HepG2 (cell line): ENCODE results near the gene OTOP1. TPM values are rescaled to one million over a fixed set of nuclear protein-coding genes. Genes with fewer than 3 reads are reported as not detected.

Source experiments
- BCLAF1 ChIP-seq: fragments of 450-650 bp; IDR thresholded peaks from 2 replicates; pipeline ENCODE4 v1.6.1; 2017; ENCODE audit warnings: mild to moderate bottlenecking
- HHEX ChIP-seq: IDR thresholded peaks from 2 replicates; pipeline ENCODE4 v1.6.1; 2016; ENCODE audit warnings: control low read depth
- JUNB ChIP-seq: sonication (generic); formaldehyde crosslinking; IDR thresholded peaks from 2 replicates; pipeline ENCODE4 v1.8.0; 2022; ENCODE audit warnings: missing genetic modification reagents, mild to moderate bottlenecking, borderline replicate concordance
- KLF11 ChIP-seq: IDR thresholded peaks from 2 replicates; pipeline ENCODE4 v1.6.1; 2016; ENCODE audit warnings: missing compliant biosample characterization
- NPAS2 ChIP-seq: sonication (generic); formaldehyde crosslinking; IDR thresholded peaks from 2 replicates; pipeline ENCODE4 v1.8.0; 2022; ENCODE audit warnings: mild to moderate bottlenecking, missing genetic modification reagents, borderline replicate concordance
- SOX5 ChIP-seq: IDR thresholded peaks from 2 replicates; pipeline ENCODE4 v1.6.1; 2016; ENCODE audit warnings: borderline replicate concordance
- ZBTB39 ChIP-seq: sonication (generic); formaldehyde crosslinking; IDR thresholded peaks from 2 replicates; pipeline ENCODE4 v1.5.0; 2020; ENCODE audit warnings: missing genetic modification reagents
- ZNF510 ChIP-seq: sonication (generic); formaldehyde crosslinking; IDR thresholded peaks from 2 replicates; pipeline ENCODE4 v1.4.0; 2020; ENCODE audit warnings: low read depth, mild to moderate bottlenecking, missing genetic modification reagents
- polyA plus RNA-seq, 8 experiments: library from polyadenylated mRNA; depleted of rRNA in 3 of 8; stranded (reverse) in 7 of 8; unstranded in 1 of 8; fragments of >200 nt; fragmentation: Illumina TruSeq in 4 of 8; extraction: Trizol in 4 of 8; gene quantifications; 2 replicates each; pipeline versions ENCODE4 v1.2.1 to v1.2.3, GENCODE V29; 2011 to 2016; ENCODE audit warnings: low read depth in 4 of 8, missing spikeins in 1 of 8, mixed read lengths in 1 of 8; ENCODE audit not compliant: insufficient read depth in 1 of 8
- total RNA-seq, 5 experiments: library from RNA; depleted of rRNA; stranded (reverse); fragments of >200 nt; fragmentation: Illumina TruSeq; extraction: Trizol; gene quantifications; 2 replicates each; pipeline ENCODE4 v1.2.3, GENCODE V29; 2016; ENCODE audit warnings: low read depth in 1 of 5
- TF ChIP-seq, protein P1 (sequence below): sonication (generic); formaldehyde crosslinking; IDR thresholded peaks from 2 replicates; pipeline ENCODE4 v1.4.0; 2020; ENCODE audit warnings: mild to moderate bottlenecking, low read depth, missing genetic modification reagents
- TF ChIP-seq, protein P2 (sequence below): sonication (generic); formaldehyde crosslinking; IDR thresholded peaks from 2 replicates; pipeline ENCODE4 v1.5.1; 2020; ENCODE audit warnings: missing genetic modification reagents, mild to moderate bottlenecking, borderline replicate concordance
- TF ChIP-seq, protein P3 (sequence below): sonication (generic); formaldehyde crosslinking; IDR thresholded peaks from 2 replicates; pipeline ENCODE4 v1.5.1; 2020; ENCODE audit warnings: mild to moderate bottlenecking, missing genetic modification reagents
- TF ChIP-seq, protein P4 (sequence below): sonication (generic); formaldehyde crosslinking; IDR thresholded peaks from 2 replicates; pipeline ENCODE4 v1.8.0; 2022; ENCODE audit warnings: missing genetic modification reagents, mild to moderate bottlenecking, moderate library complexity, borderline replicate concordance
- TF ChIP-seq, protein P5 (sequence below): sonication (generic); formaldehyde crosslinking; IDR thresholded peaks from 2 replicates; pipeline ENCODE4 v1.4.0; 2020; ENCODE audit warnings: missing genetic modification reagents

Gene OTOP1
- total and polyA plus RNA-seq, 2 of the 13 experiments (the other 11 are each of a cell fraction or from before 2014, with no cell fraction given) = not detected

DNA sequence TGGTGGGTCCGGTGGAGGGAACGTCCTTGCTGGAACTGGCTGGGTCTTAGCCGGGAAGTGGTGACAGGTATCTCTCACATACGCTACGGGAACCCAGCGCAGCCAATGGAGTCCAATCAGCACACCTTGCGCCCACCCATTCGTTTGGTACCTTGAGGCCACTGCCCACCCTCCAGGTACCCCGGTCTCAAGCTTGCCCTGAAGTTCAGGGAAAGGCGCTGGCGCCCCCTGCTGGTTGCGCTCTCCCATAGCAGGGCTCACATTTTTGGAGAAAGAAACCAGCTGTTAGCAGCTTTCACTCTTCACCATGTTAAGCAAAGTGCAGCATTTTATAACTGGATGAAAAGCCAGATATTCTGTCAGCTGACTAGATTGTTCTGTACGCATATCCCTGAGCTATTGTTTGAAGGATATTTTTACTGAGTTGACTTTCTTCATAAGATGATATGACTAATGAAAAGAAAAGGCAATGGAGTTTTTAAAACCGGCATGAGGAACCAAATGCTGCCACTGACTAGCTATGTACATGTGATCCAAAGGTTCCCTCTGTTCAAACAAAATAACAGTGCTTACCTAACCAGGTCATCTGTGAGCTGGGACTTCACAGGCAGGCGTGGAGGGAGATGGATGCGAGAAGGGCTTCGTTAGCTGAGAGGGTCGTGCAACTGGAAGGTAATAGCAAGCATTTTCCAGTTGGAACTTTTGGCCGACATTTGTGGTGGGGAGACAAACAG, 43.7 kb downstream of the OTOP1 start (continued):
- TF ChIP-seq BCLAF1 = no peak
- no peak for TF ChIP-seq ZNF510 (CRISPR knock-in tag)
- TF ChIP-seq ZBTB39 (CRISPR knock-in tag) = no peak
- TF ChIP-seq NPAS2 (CRISPR knock-in tag) = no peak
- TF ChIP-seq, protein P1, sequence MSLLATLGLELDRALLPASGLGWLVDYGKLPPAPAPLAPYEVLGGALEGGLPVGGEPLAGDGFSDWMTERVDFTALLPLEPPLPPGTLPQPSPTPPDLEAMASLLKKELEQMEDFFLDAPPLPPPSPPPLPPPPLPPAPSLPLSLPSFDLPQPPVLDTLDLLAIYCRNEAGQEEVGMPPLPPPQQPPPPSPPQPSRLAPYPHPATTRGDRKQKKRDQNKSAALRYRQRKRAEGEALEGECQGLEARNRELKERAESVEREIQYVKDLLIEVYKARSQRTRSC (CRISPR knock-in tag) = no peak
- TF ChIP-seq, protein P2, sequence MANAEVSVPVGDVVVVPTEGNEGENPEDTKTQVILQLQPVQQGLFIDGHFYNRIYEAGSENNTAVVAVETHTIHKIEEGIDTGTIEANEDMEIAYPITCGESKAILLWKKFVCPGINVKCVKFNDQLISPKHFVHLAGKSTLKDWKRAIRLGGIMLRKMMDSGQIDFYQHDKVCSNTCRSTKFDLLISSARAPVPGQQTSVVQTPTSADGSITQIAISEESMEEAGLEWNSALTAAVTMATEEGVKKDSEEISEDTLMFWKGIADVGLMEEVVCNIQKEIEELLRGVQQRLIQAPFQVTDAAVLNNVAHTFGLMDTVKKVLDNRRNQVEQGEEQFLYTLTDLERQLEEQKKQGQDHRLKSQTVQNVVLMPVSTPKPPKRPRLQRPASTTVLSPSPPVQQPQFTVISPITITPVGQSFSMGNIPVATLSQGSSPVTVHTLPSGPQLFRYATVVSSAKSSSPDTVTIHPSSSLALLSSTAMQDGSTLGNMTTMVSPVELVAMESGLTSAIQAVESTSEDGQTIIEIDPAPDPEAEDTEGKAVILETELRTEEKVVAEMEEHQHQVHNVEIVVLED (CRISPR knock-in tag) = no peak; the same call in 1 of the 2 replicates
- TF ChIP-seq, protein P3, sequence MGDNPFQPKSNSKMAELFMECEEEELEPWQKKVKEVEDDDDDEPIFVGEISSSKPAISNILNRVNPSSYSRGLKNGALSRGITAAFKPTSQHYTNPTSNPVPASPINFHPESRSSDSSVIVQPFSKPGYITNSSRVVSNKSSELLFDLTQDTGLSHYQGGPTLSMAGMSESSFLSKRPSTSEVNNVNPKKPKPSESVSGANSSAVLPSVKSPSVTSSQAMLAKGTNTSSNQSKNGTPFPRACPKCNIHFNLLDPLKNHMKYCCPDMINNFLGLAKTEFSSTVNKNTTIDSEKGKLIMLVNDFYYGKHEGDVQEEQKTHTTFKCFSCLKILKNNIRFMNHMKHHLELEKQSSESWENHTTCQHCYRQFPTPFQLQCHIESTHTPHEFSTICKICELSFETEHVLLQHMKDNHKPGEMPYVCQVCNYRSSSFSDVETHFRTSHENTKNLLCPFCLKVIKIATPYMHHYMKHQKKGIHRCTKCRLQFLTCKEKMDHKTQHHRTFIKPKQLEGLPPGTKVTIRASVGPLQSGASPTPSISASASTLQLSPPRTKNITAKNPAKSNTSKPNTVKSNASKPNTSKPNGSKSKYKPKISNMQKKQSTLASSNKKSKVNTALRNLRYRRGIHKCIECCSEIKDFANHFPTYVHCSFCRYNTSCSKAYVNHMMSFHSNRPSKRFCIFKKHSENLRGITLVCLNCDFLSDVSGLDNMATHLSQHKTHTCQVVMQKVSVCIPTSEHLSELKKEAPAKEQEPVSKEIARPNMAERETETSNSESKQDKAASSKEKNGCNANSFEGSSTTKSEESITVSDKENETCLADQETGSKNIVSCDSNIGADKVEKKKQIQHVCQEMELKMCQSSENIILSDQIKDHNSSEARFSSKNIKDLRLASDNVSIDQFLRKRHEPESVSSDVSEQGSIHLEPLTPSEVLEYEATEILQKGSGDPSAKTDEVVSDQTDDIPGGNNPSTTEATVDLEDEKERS = no peak
- TF ChIP-seq SOX5 (CRISPR knock-in tag) = no peak
- no peak for TF ChIP-seq HHEX (CRISPR knock-in tag)
- no peak for TF ChIP-seq JUNB (CRISPR knock-in tag)
- no peak for TF ChIP-seq KLF11
- TF ChIP-seq, protein P4, sequence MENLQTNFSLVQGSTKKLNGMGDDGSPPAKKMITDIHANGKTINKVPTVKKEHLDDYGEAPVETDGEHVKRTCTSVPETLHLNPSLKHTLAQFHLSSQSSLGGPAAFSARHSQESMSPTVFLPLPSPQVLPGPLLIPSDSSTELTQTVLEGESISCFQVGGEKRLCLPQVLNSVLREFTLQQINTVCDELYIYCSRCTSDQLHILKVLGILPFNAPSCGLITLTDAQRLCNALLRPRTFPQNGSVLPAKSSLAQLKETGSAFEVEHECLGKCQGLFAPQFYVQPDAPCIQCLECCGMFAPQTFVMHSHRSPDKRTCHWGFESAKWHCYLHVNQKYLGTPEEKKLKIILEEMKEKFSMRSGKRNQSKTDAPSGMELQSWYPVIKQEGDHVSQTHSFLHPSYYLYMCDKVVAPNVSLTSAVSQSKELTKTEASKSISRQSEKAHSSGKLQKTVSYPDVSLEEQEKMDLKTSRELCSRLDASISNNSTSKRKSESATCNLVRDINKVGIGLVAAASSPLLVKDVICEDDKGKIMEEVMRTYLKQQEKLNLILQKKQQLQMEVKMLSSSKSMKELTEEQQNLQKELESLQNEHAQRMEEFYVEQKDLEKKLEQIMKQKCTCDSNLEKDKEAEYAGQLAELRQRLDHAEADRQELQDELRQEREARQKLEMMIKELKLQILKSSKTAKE (CRISPR knock-in tag) = no peak
- TF ChIP-seq, protein P5, sequence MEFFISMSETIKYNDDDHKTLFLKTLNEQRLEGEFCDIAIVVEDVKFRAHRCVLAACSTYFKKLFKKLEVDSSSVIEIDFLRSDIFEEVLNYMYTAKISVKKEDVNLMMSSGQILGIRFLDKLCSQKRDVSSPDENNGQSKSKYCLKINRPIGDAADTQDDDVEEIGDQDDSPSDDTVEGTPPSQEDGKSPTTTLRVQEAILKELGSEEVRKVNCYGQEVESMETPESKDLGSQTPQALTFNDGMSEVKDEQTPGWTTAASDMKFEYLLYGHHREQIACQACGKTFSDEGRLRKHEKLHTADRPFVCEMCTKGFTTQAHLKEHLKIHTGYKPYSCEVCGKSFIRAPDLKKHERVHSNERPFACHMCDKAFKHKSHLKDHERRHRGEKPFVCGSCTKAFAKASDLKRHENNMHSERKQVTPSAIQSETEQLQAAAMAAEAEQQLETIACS (CRISPR knock-in tag) = no peak
